Putamen (tissue), 1 donor: ENCODE measurements around the gene PTPN12.
"Not testable (repeated sequence)": the region's sequence is repeated elsewhere in the genome, so short reads cannot be mapped to it uniquely, and the experiment has no call there.

Experiments used
- DNase-seq: peaks from one replicate; pipeline ENCODE4 v3.0.0-alpha.2; 2016; ENCODE audit warnings: low spot score

The PTPN12 gene

GRCh38 chr7:77537136-77537777 lies at the start of gene PTPN12:
Gene PTPN12, plus strand, starts transcription at chr7:77537295. Its CDS starts 252 bp downstream, at chr7:77537547.
- DNase-seq = no peak

- no peak for DNase-seq
Measured at GRCh38 chr7:77488986-77489385, 48.1 kb upstream of the PTPN12 start.

GRCh38 chr7:77497079-77497478 lies 40.0 kb upstream of the PTPN12 start:
- no peak for DNase-seq

- DNase-seq = no peak
Measured at GRCh38 chr7:77498659-77499379, 38.3 kb upstream of the PTPN12 start.

GRCh38 chr7:77501192-77501515 lies 35.9 kb upstream of the PTPN12 start:
- no peak for DNase-seq

GRCh38 chr7:77504951-77505350 lies 32.1 kb upstream of the PTPN12 start:
- DNase-seq = no peak

- no peak for DNase-seq
Measured at GRCh38 chr7:77506899-77507298, 30.2 kb upstream of the PTPN12 start.

GRCh38 chr7:77513002-77513670 lies 24.0 kb upstream of the PTPN12 start:
- DNase-seq = not testable (repeated sequence)

GRCh38 chr7:77516085-77516484 lies 21.0 kb upstream of the PTPN12 start:
- DNase-seq = no peak

- DNase-seq = no peak
Measured at GRCh38 chr7:77520261-77520660, 16.8 kb upstream of the PTPN12 start.

GRCh38 chr7:77521537-77521936 lies 15.6 kb upstream of the PTPN12 start:
- DNase-seq = not testable (repeated sequence)

GRCh38 chr7:77524731-77525130 lies 12.4 kb upstream of the PTPN12 start:
- DNase-seq = no peak

GRCh38 chr7:77525231-77525630 lies 11.9 kb upstream of the PTPN12 start:
- no peak for DNase-seq

GRCh38 chr7:77528368-77528767 lies 8.7 kb upstream of the PTPN12 start:
- no peak for DNase-seq

- no peak for DNase-seq
Measured at GRCh38 chr7:77529279-77529678, 7.8 kb upstream of the PTPN12 start.

- DNase-seq = no peak
Measured at GRCh38 chr7:77531038-77531437, 6.1 kb upstream of the PTPN12 start.

- DNase-seq = no peak
Measured at GRCh38 chr7:77532247-77532646, 4.8 kb upstream of the PTPN12 start.

GRCh38 chr7:77532732-77533131 lies 4.4 kb upstream of the PTPN12 start:
- DNase-seq = not testable (repeated sequence)

- DNase-seq = not testable (repeated sequence)
Measured at GRCh38 chr7:77534046-77534445, 3.0 kb upstream of the PTPN12 start.

- DNase-seq = no peak
Measured at GRCh38 chr7:77536017-77536412, 1.1 kb upstream of the PTPN12 start.

GRCh38 chr7:77536413-77537135 lies 521 bp upstream of the PTPN12 start:
- peak; percentile 99 for DNase-seq

- DNase-seq = no peak
Measured at GRCh38 chr7:77537778-77538280, 734 bp downstream of the PTPN12 start.
